OCI-M2 (cell line): Measurements from ENCODE around the gene AP3D1.
"Not testable (repeated sequence)": the region's sequence is repeated elsewhere in the genome, so short reads cannot be mapped to it uniquely, and the experiment has no call there.

ENCODE experiments used
- DNase-seq: peaks from one replicate; lab custom pipeline; 2025; ENCODE audit not compliant: unreplicated experiment; lab: John Stamatoyannopoulos, UW

Gene AP3D1

DNA sequence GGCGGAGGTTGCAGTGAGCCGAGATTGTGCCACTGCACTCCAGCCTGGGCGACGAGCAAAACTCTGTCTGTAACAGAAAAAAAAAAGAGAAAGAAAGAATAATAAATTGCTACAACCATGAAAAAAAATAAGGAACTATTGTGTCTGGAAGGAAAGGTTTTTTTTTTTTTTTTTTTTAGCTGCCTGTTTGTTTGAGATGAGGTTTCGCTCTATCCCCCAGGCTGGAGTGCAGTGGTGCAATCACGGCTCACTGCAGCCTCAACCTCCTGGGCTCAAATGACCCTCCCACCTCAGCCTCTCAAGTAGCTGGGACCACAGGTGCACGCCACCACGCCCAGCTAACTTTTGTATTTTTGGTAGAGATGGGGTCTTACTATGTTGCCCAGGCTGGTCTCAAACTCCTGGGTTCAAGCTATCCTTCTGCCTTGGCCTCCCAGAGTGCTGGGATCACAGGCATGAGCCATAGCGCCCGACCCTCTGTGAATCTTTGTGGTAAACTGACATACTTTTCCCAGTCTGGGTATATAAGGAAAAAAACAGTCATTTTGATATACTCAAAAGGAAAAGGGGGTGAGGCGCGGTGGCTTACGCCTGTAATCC is 59.3 kb downstream of the AP3D1 start:
- not testable (repeated sequence) for DNase-seq

DNA sequence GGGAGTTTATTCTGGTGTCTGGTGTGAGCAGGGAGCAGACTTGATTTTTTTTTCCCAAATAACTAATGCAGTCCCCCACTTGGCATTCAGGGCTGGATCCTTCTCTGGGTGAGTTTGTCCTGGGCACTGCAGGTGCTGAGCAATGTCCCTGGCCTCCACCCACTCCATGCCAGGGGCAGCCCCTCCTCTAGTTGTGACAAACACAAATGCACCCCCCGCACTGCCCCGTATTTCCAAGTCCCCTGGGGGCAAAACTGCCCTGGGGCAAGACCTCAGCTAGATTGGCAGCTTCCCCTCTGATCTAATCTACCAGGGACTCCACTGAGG is 61.7 kb downstream of the AP3D1 start:
- DNase-seq: no peak

DNA sequence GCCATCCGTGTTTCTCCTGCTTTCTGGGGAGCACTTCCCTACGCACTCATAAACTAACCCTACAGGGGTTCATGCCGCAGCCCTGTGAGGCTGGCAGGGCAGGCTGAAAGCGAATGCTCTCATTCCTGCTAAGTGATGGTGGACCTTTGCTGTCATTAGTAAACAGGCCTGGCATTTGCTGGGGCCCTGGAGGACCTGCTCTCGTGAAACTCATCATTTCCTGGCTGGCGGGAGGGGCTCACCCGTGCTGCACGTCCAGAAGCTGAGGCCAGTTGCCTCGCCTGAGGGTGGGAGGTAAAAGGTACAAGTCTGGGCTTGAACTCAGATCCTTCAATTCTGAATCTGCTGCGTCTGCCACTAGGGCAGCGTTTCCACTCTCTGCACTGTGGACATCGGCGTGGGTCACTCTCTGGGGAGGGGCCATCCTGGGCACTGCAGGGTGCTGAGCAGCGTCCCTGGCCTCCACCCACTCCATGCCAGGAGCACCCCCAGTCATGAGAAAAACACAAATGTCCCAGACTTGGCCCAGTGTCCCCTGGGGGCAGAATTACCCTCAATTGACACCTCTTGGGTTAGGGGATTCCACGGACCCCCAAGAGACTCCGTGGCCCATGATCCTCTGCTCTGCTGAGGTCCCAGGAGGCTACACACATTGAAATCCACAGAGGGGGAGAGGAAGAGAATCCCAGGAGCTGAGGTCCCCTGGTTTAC is 62.2 kb downstream of the AP3D1 start:
- no peak for DNase-seq

DNA sequence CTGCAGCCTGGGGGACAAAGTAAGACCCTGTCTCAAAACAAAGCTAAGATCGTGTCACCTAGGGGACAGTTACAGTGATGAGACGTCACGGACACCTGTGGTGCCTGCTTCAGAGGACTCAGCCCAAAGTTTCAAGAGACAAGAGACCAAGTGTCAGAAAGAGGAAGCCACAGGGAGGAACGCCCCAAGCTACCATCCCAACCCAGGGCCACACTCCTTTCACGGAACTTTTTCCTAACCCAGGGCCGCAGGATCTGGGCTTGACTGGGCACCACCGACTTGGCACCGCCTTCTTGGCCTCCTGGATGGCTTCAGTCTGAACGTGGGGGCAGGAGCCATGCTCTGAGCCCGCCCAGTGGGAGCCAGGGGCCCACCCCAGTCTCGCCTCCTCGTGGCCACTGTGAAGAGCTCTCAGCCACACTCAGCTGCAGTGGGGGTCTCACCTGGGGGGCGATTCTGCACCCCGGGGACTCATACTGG is 63.7 kb downstream of the AP3D1 start:
- DNase-seq: no peak

DNA sequence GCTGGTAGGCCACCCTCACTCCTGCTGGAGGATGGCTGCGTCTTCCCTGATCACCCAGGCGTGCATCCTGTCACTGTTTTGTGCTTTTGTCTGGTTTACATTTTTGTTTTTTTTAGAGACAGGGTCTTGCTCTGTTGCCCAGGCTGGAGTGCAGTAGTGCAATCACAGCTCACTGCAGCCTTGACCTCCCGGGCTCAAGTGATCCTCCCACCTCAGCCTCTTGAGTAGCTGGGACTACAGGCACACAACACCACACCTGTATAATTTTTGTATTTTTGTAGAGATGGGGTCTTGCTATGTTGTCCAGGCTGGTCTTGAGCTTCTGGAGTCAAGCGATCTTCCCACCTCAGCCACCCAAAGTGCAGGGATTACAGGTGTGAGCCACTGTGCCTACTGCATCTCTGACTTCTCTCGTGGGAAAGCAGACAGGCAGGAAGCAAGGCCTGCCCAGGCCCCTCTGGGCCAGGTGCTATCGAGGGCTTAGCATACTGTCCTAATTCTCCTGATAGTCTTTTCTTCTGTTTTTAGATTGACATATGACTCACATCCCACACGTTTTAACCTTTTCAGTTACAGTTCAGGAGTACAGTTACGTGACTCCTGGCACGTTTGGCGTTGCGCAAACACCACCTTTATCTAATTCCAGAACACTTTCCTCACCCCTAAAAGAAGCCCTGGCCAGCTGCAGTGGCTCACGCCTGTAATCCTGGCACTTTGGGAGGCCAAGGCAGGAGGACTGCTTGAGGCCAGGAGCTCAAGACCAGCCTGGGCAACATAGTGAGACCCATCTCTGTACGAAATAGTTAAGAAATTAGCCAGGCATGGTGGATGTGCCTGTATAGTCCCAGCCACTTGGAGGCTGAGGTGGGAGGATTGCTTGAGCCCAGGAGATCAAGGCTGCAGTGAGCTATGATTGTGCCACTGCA is 64.4 kb downstream of the AP3D1 start:
- DNase-seq: not testable (repeated sequence)

DNA sequence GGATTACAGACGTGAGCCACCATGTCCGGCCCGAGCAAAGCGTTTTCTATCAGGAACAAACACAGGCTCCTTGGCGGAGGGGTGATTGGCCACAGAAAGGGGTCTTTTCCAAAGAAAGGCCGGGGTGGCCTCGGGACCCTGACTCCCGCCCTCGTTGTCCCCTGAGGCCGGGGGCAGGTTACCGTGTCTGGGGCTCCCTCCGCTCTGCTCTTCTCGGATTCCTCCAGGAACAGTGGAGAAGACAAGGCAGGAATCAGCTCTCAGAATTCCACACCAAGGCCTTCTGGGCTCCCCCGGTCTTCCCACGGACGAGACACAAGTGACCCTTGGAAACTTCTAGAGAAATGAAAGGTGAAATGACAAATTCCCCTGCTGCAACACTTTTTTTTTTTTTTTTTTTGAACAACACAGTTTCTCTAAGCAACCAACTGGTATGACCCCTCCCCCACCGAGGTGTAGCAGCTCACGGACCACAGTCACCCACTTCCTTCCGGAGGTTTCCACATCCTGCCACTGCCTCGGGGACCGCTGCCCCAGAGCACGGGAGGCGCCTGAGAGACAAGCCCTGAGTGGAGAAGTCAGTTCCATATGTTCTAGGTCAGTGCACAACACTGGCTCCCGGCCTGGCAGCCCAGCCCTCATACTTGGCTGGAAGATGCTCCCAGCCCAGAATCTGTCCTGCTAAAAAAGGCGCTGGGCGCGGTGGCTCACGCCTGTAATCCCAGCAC is 66.2 kb downstream of the AP3D1 start:
- DNase-seq: no peak

- DNase-seq: no peak
Measured at GRCh38 chr19:2083174-2083854, 68.1 kb downstream of the AP3D1 start.

DNA sequence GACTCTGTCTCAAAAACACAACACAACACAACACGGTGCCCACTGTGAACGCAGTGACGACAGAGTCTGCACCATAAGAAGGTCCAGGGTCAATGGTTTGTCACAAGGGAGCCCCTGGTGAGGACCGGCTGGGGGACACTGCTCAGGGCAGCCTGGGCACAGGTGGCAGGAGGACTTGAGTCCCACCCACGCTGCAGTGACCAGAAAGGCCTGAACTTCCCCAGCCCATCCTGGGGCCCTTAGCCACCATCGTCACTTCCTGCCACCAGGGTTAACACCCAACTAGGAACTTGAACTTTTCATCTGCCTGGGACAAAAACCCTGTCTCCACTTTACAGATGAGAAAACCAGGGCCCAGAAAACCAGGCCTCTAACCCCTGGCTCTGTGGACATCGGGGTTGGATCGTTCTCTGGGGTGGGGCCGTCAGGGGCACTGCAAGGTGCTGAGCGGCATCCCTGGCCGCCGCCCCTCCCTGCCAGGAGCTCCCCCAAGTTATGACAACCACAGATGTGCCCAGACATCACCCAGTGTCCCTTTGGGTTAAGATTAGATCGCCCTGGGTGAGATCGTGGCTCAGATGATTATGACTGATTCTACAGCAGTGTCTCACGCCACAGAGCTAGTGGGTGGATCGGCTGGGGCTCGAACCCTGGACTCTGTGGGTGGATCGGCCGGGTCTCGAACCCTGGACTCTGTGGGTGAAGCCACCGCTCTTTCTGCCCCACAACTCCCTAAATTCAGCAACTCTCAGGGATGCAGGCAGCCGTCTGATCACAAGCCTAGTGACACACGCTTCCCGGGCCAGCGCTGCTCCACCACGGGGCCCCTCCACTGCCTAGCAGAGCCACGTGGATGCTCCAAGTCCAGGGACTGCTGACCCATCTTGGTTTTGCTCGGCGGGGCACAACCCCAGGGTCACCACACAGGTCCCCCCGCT is 69.2 kb downstream of the AP3D1 start:
- no peak for DNase-seq

DNA sequence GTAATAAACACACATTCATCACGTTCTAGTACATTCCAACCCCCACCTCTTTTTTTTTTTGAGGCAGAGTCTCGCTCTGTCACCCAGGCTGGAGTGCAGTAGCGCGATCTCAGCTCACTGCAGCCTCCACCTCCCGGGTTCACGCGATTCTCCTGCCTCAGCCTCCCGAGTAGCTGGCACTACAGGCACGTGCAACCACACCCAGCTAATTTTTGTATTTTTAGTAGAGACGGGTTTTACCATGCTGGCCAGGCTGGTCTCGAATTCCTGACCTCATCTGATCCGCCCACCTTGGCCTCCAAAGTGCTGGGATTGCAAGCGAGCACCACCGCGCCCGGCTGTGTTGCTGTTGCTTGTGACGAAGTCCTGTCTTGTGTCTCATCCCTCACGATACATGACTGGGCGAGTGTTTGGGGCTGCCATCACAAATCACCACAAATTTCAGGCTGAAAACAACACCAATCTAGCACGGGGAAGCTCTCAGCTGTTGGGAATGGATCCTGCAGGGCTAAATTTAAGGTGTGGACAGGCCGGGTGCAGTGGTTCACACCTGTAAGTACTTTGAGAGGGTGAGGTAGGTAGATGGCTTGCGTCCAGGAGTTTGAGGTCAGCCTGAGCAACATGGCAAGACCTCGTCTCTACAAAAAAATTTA is 70.9 kb downstream of the AP3D1 start:
- no peak for DNase-seq

GRCh38 chr19:2079865-2080301 is 71.5 kb downstream of the AP3D1 start:
- no peak for DNase-seq

DNA sequence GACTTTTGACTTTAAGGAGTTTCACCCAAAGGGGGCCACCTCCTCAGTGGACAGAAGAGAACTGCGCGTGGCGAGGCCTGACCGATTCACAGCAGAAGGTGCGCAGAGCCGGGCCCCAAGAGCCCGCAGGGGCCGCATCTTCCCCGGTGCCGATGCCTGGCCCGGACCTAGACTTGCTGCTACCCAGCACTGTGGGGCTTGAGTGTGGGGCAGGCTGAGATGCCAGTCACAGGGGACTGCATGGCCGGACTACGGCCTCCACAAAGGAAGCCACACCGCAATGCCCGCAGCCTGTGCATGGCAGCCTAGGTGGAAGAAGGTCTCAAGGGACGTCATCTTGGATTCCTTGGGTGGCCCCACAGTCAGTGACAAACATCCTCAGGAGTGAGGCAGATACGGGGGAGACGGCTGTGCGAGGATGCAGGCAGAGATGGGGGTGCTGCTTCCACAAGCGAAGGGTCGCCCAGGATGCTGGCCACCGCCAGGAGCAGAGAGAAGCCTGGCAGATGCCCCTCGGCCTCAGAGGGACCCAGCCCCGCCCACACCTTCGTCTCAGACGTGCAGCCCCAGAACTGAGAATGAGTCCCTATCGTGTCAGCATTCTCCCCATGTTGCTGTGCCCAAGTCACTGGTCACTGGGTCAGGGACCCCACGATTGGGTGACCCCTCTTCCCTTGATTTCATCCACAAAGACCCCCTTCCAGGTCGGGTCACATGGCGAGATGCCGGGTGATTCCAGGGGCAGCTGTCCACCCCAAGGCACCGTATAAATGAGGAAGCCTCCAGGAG is 72.1 kb downstream of the AP3D1 start:
- DNase-seq: no peak

GRCh38 chr19:2077833-2078619 is 73.3 kb downstream of the AP3D1 start:
- DNase-seq: no peak

GRCh38 chr19:2077398-2077797 is 74.0 kb downstream of the AP3D1 start:
- DNase-seq: no peak

DNA sequence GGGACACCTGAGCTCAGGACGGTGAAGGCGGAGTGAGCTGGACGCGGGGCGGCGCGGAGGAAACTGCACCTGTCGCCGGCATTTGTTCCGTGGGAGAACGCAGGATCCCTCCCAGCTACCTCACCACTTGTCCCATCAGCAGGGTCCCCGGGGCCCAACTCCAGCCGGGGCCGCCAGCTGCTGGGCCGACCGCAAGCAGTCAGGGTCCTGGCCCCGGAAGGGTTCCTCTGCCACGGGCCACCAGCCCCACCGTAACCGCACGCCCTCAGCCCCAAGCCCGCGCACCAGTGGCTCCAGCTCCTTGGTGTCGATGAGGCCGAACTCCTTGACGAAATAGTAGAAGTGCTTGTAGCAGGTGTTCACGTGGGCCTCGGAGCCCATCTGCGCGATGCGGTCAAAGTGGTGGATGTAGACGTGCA is 74.8 kb downstream of the AP3D1 start:
- DNase-seq: no peak

GRCh38 chr19:2072757-2073551 is 78.4 kb downstream of the AP3D1 start:
- DNase-seq: no peak

DNA sequence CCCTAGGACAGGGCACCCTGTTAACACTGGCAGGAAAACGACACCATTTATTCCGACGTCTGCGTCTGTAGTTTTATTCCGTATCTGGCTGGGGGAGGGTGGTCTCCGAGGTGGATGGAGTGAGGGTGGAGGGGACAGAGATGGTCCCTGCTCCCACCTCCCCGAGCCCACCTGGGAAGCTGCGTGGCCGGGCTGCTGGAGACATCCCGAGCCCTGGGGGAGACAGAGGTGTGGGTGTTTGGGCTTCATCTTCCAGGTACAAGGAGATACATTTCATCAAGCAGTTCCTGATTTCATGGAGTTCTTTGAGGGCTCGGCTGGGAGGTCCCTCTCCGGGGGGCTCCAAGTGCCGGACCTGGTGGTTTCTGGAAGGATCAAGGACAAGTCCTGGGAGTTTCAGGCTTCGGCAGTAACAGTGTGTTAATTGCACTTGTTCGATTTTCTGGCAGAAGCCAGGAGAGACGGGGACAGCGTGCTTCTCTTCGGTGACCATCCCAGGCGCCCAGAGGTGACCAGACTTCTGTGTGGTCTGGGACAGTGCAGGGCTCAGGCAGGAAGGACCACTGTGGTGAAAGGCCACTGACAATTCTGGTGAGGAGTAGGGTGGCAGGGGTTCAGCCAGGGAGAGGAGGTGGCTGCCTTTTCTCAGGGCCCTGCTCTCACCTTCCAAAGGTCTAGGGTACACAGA is 80.2 kb downstream of the AP3D1 start:
- no peak for DNase-seq
